Measurements from ENCODE around the gene NFKBIA.

- TF ChIP-seq CTCF (optimal IDR thresholded peaks at IDR 0.05 in 1 of 3, IDR thresholded peaks at IDR 0.05 in 1 of 3, conservative IDR thresholded peaks at IDR 0.05 in 1 of 3; ENCODE audit: extremely low read depth in 1 of 3, insufficient read depth in 2 of 3, low read length in 3 of 3) (no peak), EZH2 (IDR thresholded peaks at IDR 0.05; ENCODE audit: low read length) (no peak)
These were observed 41.6 kb downstream of the NFKBIA start for GRCh38 chr14:35362911-35363374.

Data from keratinocyte (primary cell).